Stimulated activated CD8-positive, alpha-beta memory T cell treated with anti-CD3 and anti-CD28 coated beads, Interleukin-7, amount 100 ng/mL, for 48 hours (primary cell): ENCODE results near the gene SCARB2.

Experiments used
- DNase-seq, 2 donors: peaks; one replicate each; pipeline ENCODE4 v3.0.0-alpha.2; 2020; ENCODE audit warnings: low read depth in 1 of 2; ENCODE audit errors: extremely low read depth in 1 of 2

Gene SCARB2

GRCh38 chr4:76200771-76201231 lies 12.8 kb downstream of the SCARB2 start:
- DNase-seq, result no peak

DNA sequence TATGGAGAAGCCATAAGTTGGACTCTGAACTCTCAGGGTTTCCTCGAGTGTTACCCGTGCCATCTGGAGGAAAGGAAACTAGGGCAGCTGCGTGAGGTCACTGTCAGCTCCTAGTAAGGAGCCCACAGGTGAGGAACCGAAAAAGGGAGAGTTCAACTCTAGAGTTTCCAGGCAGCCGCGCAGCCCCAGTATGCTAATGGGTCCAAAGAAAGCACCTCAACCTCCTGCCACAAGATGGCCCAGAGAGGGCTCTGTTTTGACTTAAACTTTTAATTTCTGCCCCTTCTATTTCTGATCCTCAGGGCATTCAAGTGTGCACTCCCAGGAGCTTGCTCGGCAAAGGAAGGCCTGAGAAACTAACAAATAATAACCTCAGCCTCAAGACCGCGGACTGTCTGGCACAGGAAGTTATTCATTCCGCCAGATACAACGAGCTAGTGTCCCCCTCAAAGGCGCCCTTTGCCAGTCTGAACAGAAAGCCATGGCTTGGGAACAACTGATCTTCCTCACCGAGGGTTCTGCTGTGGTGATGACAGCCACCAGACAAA lies 13.9 kb downstream of the SCARB2 start:
- no peak for DNase-seq

DNA sequence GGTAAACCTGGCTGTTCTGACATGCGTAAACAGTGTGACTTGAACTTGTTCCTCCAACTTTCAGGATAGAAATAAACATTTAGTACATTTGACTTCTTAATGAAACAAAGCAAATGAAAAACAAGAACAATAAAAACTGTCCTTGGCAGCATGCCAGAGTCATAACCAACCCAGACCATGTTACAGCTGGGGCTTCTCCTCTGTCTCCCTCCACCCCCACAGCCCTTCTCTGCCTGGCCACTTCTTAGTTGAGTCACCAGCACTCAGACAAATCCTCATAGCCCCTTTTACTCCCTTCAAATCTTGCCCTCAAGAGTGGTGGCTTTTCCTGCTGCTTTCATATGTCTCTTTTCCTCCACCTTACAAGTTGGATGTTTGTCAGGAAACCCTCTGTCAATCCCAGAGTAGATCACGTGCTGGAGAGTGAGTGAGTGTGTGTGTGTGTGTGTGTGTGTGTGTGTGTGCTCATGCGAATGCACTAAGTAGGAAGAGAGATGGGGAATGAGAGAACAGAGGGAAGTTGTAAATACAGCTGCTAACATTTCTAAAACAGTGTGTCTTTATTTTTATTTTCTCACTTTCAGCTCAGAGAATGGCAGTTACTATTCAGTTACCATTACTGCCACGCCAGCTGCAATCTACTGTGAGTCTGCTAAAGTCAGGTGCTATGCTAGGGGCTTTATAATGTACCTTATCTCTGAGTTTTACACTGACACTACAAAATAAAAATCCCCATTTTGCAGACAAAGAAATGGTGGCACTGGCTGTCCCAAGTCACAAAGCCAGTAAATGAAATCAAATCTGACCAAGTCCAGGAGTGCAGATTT lies 15.0 kb downstream of the SCARB2 start:
- DNase-seq, result peak in 1 of 2 donors; percentile 50

DNA sequence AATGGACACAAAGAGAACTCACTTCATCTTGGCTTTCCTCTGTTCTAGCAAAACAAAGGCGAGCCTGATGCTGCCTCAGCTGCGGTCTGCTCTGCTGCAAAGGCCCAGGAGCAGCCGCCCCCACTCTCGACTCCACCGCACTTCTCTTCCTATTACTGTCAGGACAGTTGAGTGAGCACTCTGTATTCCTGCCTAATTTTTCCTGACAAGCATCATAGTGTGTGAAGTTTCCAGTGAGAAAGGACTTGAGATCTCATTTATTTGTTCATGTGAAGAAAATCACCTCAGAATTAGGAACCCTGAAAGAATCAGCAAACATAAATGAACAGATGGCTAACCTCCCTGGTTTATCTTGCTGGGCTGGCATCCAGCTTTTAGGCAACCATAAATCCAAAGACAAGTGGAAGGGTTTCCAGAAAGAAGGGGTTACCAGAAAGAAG lies 15.6 kb downstream of the SCARB2 start:
- no peak for DNase-seq

DNA sequence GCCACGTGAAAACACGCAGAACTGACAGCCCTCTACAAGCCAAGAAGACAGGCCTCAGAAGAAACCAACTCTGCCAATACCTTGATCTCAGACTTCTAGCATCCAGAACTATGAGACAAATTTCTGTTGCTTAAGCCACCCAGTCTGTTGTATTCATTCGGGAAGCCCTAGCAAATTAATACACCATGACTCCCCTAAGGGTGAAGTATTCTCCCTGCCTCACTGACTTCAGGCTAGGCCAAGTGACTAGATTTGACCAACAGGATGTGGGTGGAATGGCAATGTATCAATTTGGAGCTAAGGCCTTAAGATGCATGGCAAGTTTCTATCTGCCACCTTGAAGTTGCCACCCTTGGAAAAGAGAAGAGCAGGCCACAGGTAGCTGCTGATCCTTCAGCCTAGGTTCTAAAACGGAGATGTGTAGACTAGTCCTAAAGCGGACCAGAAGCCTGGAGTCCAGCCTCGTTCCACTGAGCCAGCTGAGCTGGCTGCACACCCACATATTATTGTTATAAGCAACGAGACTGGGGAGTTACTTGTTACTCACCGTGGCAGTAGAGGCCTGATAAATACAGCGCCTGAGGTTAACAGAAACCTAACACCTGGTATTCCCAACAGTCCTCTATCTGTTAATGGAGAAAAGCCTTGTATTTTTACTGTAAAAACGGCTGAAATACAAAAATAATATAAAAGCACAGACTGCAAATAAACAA lies 16.4 kb downstream of the SCARB2 start:
- DNase-seq, result no peak

DNA sequence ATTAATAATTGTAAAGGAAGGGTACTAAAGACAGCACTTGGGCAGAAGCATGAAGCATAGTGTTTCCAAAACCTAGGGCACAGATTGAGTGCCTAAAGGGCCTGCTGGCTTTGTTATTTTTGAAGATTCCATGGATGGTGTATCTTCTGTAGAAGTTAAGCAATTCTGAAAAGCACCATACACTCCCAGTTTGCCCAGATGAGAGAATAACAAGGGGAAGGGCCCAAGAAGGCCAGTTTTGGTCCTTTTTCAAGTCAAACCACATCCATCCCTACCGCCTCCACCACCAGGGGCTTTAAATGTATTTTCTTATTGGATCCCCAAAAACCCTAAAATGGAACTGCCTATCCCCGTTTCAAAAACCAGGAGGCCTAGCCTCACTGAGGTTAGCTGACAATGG lies 17.2 kb downstream of the SCARB2 start:
- no peak for DNase-seq

DNA sequence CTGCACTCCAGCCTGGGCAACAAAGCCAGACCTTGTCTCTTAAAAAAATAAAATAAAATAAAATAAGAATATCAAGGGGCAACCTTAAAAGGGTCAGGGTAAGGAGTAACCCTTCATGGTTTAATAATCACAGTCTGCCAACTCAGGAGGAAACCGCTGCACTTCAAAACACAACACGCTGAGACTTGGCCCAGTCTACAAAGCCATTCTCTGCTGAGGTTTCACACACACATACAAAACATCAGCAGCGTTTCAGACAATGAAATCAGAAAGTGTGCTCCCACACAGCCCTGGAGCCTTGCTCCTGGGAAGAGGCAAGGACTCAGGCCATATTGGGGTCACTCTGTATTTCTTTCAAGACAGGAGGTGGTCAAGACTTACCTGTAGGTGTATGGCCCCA lies 18.3 kb downstream of the SCARB2 start:
- DNase-seq, result no peak

DNA sequence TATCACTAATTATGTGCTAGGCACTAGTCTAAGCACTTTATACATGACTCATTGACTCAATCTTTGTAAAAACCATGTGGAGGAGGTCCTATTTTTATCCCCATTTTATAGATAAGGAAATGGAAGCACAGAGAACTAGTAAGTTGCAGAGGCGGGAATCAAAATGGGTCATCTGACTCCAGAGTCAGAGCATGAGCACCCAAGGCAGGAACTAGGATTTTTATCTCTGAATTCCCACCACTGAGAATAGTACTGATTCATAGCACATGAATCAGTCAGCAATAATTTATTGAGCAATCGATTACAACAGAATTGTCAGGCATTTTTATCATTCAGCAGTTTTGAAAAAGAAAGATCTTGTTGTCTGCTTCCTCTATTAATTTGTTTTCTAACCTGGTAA lies 19.3 kb downstream of the SCARB2 start:
- DNase-seq, result no peak

DNA sequence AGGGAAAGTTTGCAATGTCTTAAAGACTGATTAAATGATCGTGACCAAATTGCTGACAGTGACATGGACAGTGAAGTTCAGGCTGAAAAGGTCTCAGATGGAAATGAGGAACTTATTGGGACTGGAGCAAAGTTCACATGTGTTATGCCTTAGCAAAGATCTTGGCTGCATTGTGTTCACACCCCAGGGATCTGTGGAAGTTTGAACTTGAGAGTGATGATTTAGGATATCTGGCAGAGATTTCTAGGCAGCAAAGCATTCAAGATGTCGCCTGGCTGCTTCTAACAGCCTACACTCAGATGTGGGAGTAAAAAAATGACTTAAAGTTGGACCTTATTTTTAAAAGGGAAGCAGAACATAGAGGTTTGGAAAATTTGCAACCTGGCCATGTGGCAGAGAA lies 21.4 kb downstream of the SCARB2 start:
- no peak for DNase-seq

DNA sequence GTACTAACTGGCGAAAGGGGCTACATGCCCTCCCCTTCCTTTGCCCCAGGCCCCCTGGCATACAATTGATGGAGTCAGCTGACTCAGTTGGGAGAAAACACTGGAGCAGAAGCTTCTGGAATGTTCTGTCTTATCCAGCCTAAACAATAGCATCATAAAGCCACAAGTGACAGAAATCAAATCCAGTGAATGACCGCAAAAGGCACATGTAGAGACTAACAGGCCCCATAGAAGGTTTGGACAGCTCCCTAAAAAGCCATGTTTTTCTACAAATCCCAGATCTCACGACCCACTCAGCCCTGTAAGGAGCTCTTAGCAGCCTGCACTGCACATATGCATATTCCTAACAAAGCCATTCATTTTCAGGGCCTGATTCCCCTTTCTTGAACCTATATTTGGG lies 25.1 kb downstream of the SCARB2 start:
- no peak for DNase-seq

DNA sequence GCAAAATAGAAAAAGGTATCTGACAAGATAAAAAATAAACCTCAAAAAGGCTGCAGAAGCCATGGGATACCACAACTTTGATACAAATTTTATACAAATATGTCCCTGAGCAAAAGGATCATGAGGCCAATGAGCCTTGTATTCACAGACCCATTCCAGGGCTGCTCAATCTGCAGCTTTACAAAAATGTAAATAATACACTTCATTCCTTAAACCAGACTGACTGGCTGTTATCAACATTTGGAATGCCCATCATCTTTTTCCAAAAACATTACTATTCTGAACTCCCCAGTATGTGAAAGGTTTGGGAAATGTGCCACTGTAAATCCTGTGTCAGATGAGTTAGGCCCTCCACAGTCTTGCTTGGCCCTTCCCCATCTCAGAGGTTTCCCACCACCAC lies 25.5 kb downstream of the SCARB2 start:
- no peak for DNase-seq

- no peak for DNase-seq
These were observed 26.5 kb downstream of the SCARB2 start for GRCh38 chr4:76187152-76187551.

- no peak for DNase-seq
These were observed 31.2 kb downstream of the SCARB2 start for GRCh38 chr4:76182463-76182862.

- DNase-seq, result peak; percentile 34 to 71
These were observed 34.0 kb downstream of the SCARB2 start for GRCh38 chr4:76179398-76180318.

DNA sequence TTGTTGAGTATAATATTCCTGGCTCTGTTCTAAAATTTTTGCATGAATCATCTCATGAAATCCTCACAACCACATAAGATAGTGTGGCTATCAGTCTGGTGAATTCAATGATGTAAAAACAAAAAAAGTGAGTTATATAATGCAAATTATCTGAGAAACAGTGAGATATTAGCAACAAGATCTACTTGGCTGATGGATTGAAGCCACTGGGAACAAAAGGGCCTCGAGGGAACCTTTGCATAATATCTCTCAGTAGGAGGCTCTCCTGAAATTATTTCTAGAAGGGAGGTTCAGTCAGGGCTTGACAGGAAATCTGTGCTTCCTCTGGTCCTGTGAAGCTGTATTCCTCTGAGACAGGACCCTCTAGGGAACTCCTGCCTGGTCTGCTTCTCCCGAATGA lies 35.3 kb downstream of the SCARB2 start:
- DNase-seq, result no peak

GRCh38 chr4:76177709-76178108 lies 35.9 kb downstream of the SCARB2 start:
- no peak for DNase-seq

DNA sequence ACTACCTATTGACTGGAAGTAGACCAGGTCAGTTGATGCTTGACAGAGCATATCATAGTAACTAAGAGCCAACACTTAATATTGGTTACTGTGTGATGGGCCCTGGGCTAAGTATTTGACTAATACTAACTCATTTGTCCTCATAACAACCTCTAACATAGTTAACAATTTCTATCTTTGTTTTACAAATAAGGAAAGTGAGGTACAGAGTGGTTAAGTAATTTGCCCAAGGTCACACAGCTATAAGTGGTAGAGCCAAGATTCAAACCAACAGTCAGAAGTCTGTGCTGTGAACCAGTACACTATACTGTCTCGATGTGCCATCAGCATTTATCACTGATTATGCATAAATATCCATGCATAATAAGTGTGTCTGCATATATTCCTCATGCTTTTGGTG lies 38.3 kb downstream of the SCARB2 start:
- no peak for DNase-seq

- no peak for DNase-seq
These were observed 39.4 kb downstream of the SCARB2 start for GRCh38 chr4:76174216-76174615.

- DNase-seq, result no peak
These were observed 44.9 kb downstream of the SCARB2 start for GRCh38 chr4:76168688-76169087.

DNA sequence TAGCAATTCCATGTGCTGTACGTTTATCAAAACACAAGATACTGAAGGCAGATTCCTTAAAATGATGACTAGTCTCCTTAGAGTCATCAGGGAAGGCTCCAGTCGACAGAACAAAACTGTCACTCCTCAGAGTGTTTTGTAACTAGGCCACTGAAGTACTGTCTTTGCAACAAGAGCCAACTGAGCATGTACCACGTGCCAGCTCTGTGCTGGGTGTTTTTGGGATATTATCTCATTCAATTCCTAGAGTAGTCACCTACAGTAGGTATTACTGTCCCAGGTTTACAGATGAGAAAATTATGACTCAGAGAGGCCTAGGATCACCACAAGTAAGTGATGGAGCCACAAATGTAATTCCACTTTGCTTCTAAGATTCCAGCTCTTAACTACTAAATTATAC lies 47.1 kb downstream of the SCARB2 start:
- DNase-seq, result no peak

GRCh38 chr4:76160355-76160754 lies 53.3 kb downstream of the SCARB2 start:
- DNase-seq, result no peak
